ENCODE measurements around the gene HIVEP2. TPM values are rescaled to one million over a fixed set of nuclear protein-coding genes. Genes with fewer than 3 reads are reported as not detected.

Gene HIVEP2
- total RNA-seq, 1 experiment from 2014 or later = 9.1 TPM

GRCh38 chr6:142851601-142852000 is 93.4 kb downstream of the HIVEP2 start:
- H3K36me3 ChIP-seq (ENCODE audit: low read depth, low read length) = no peaks in the 10 kb centered on the region
- CTCF ChIA-PET = no interaction called here

GRCh38 chr6:142850679-142851423 is 94.1 kb downstream of the HIVEP2 start:
- CTCF ChIA-PET = no interaction called here
- BruUV-seq (replicated peaks) = no TSS peak
- Histone ChIP-seq H3K9me2 (replicated peaks; ENCODE audit: low read length) (no peaks in the 10 kb centered on the region), H3K4me2 (ENCODE audit: low read length) (peak overlapping the region; percentile 40), H3K79me2 (ENCODE audit: low read length) (peaks cover 28% of the 10 kb centered on the region; the same call in 1 of the 2 replicates), H3F3A (ENCODE audit: low read length, unreplicated experiment) (no peaks in the 10 kb centered on the region), H3K4me3 (ENCODE audit: low read length) (no peak overlapping the region), H4K20me1 (ENCODE audit: low read length) (no peaks in the 10 kb centered on the region), H3K9ac (ENCODE audit: low read length) (peak overlapping the region; percentile 38), H3K27me3 (ENCODE audit: low read length) (no peaks in the 10 kb centered on the region), H3K27ac (ENCODE audit: low read length) (peak overlapping the region; percentile 96), H2AFZ (ENCODE audit: low read length) (no peak overlapping the region), H3K9me3 (ENCODE audit: low read length) (no peaks in the 10 kb centered on the region), H3K36me3 (ENCODE audit: low read depth, low read length) (no peaks in the 10 kb centered on the region), H3K4me1 (ENCODE audit: insufficient read depth, low read length) (peaks cover 77% of the 10 kb centered on the region)
- no peak for ATAC-seq
- peak; percentile 39 for DNase-seq
- POLR2A ChIA-PET (ENCODE audit: unreplicated experiment) = no interaction called here
- TF ChIP-seq EZH2phosphoT487 (IDR thresholded peaks at IDR 0.05; ENCODE audit: borderline replicate concordance, low read length) (no peak), CTCF (conservative IDR thresholded peaks at IDR 0.05; ENCODE audit: low read depth, low read length) (no peak), EZH2 (IDR thresholded peaks at IDR 0.05; ENCODE audit: low read length, unreplicated experiment) (no peak)
- intact Hi-C loops (cut with micrococcal nuclease) = no loop called here

More at GRCh38 chr6:142851601-142852000, 93.4 kb downstream of the HIVEP2 start:
- H2AFZ ChIP-seq (ENCODE audit: low read length) = no peak overlapping the region
- H3K9me3 ChIP-seq (ENCODE audit: low read length) = no peaks in the 10 kb centered on the region
- H3K4me3 ChIP-seq (ENCODE audit: low read length) = no peak overlapping the region
- H3F3A ChIP-seq (ENCODE audit: low read length, unreplicated experiment) = no peaks in the 10 kb centered on the region
- ATAC-seq (peak; percentile 69), DNase-seq (peak; percentile 72)
- no peaks in the 10 kb centered on the region for H3K27me3 ChIP-seq (ENCODE audit: low read length)
- TF ChIP-seq EZH2phosphoT487 (IDR thresholded peaks at IDR 0.05; ENCODE audit: borderline replicate concordance, low read length) (no peak), CTCF (conservative IDR thresholded peaks at IDR 0.05; ENCODE audit: low read depth, low read length) (no peak), EZH2 (IDR thresholded peaks at IDR 0.05; ENCODE audit: low read length, unreplicated experiment) (no peak)
- peaks cover 28% of the 10 kb centered on the region; the same call in 1 of the 2 replicates for H3K79me2 ChIP-seq (ENCODE audit: low read length)
- H3K27ac ChIP-seq (ENCODE audit: low read length) = peak overlapping the region; percentile 96
- peaks cover 70% of the 10 kb centered on the region for H3K4me1 ChIP-seq (ENCODE audit: insufficient read depth, low read length)
- BruUV-seq (replicated peaks) = no TSS peak
- intact Hi-C loops (cut with micrococcal nuclease) = no loop called here
- H3K4me2 ChIP-seq (ENCODE audit: low read length) = peak overlapping the region; percentile 40
- H4K20me1 ChIP-seq (ENCODE audit: low read length) = no peaks in the 10 kb centered on the region
- peak overlapping the region; percentile 38 for H3K9ac ChIP-seq (ENCODE audit: low read length)
- no peaks in the 10 kb centered on the region for H3K9me2 ChIP-seq (replicated peaks; ENCODE audit: low read length)
- POLR2A ChIA-PET (ENCODE audit: unreplicated experiment) = no interaction called here

- DNase-seq (no peak), ATAC-seq (no peak)
- no peaks in the 10 kb centered on the region for H3K9me3 ChIP-seq (ENCODE audit: low read length)
- H3K9me2 ChIP-seq (replicated peaks; ENCODE audit: low read length) = no peaks in the 10 kb centered on the region
- H3K27ac ChIP-seq (ENCODE audit: low read length) = no peak overlapping the region
- POLR2A ChIA-PET (ENCODE audit: unreplicated experiment) = no interaction called here
- no peak overlapping the region for H3K9ac ChIP-seq (ENCODE audit: low read length)
- no TSS peak for BruUV-seq (replicated peaks)
- no peak overlapping the region for H3K4me3 ChIP-seq (ENCODE audit: low read length)
- no peak overlapping the region for H2AFZ ChIP-seq (ENCODE audit: low read length)
- H3K79me2 ChIP-seq (ENCODE audit: low read length) = peaks cover 37% of the 10 kb centered on the region; the same call in 1 of the 2 replicates
- no peaks in the 10 kb centered on the region for H3K27me3 ChIP-seq (ENCODE audit: low read length)
- no peaks in the 10 kb centered on the region for H4K20me1 ChIP-seq (ENCODE audit: low read length)
- no peak overlapping the region for H3K4me2 ChIP-seq (ENCODE audit: low read length)
- no peaks in the 10 kb centered on the region for H3F3A ChIP-seq (ENCODE audit: low read length, unreplicated experiment)
- CTCF ChIA-PET = no interaction called here
- H3K36me3 ChIP-seq (ENCODE audit: low read depth, low read length) = no peaks in the 10 kb centered on the region
- TF ChIP-seq CTCF (conservative IDR thresholded peaks at IDR 0.05; ENCODE audit: low read depth, low read length) (no peak), EZH2 (IDR thresholded peaks at IDR 0.05; ENCODE audit: low read length, unreplicated experiment) (no peak), EZH2phosphoT487 (IDR thresholded peaks at IDR 0.05; ENCODE audit: borderline replicate concordance, low read length) (no peak)
- intact Hi-C loops (cut with micrococcal nuclease) = loop anchor here (10.0 kb wide), 1 partner anchor 154 kb away; no protein-coding TSS in a partner anchor
- peaks cover 80% of the 10 kb centered on the region for H3K4me1 ChIP-seq (ENCODE audit: insufficient read depth, low read length)
These were observed 96.0 kb downstream of the HIVEP2 start for GRCh38 chr6:142848976-142849375.

Data from PC-3 (cell line).